Mucosa of descending colon (tissue), 3 donors: ENCODE measurements around the gene RAD9A. TPM values are rescaled to one million over a fixed set of nuclear protein-coding genes. Genes with fewer than 3 reads are reported as not detected.
A peak's percentile ranks its signal among the peaks of the same experiment; 100 is the strongest.

Experiments
- ATAC-seq: fragments of 200-7000 bp; cut with Tn5 transposase; one replicate; pipeline ENCODE4 v1.9.1; 2020; ENCODE audit warnings: mild to moderate bottlenecking, moderate library complexity
- DNase-seq, 3 donors: peaks; one replicate each; pipeline ENCODE4 v3.0.0-alpha.2; 2020
- H3K36me3 ChIP-seq: fragments of 200-600 bp; one replicate; pipeline ENCODE4 v1.8.0; 2021; ENCODE audit warnings: low read depth, mild to moderate bottlenecking
- H3K4me1 ChIP-seq: fragments of 200-600 bp; one replicate; pipeline ENCODE4 v1.8.0; 2021; ENCODE audit warnings: low read depth, mild to moderate bottlenecking
- H3K4me3 ChIP-seq: fragments of 200-600 bp; one replicate; pipeline ENCODE4 v1.8.0; 2021; ENCODE audit warnings: mild to moderate bottlenecking
- H3K9me3 ChIP-seq: fragments of 200-600 bp; one replicate; pipeline ENCODE4 v1.8.0; 2021; ENCODE audit warnings: mild to moderate bottlenecking
- intact Hi-C, 2 donors: fragments of 100-400 bp; cut with DNase I in 1 of 2; cut with micrococcal nuclease in 1 of 2; formaldehyde crosslinking; loops; one replicate each; pipeline versions ENCODE4 v1.11.0 to v1.11.1; 2022; cut with DNase I, micrococcal nuclease
- total RNA-seq, 3 donors: library from RNA; stranded (reverse); fragmentation: NEBNext Ultra II Directional in 2 of 3; extraction: Animal tissue kit (Norgen Biotek cat#: 25700) in 2 of 3; gene quantifications; one replicate each; pipeline versions ENCODE4 v1.2.1 to v1.2.4, GENCODE V29; 2021 to 2023
- TF ChIP-seq, protein P1 (sequence below): fragments of 200-600 bp; IDR thresholded peaks from one replicate; pipeline ENCODE4 v1.8.0; 2022; ENCODE audit warnings: antibody characterized with exemption, mild to moderate bottlenecking
- donor health status: DM: no; HTN: no; CAD: no; lungs with moderate emphysema.
- donor health status: DM: no; HTN: no; CAD: no.
- donor health status: DM: no; HTN: yes; CAD: no.

RAD9A gene
- total RNA-seq, 3 donors from 2014 or later = 27.9 to 39.3 (median 29.1) TPM

DNA sequence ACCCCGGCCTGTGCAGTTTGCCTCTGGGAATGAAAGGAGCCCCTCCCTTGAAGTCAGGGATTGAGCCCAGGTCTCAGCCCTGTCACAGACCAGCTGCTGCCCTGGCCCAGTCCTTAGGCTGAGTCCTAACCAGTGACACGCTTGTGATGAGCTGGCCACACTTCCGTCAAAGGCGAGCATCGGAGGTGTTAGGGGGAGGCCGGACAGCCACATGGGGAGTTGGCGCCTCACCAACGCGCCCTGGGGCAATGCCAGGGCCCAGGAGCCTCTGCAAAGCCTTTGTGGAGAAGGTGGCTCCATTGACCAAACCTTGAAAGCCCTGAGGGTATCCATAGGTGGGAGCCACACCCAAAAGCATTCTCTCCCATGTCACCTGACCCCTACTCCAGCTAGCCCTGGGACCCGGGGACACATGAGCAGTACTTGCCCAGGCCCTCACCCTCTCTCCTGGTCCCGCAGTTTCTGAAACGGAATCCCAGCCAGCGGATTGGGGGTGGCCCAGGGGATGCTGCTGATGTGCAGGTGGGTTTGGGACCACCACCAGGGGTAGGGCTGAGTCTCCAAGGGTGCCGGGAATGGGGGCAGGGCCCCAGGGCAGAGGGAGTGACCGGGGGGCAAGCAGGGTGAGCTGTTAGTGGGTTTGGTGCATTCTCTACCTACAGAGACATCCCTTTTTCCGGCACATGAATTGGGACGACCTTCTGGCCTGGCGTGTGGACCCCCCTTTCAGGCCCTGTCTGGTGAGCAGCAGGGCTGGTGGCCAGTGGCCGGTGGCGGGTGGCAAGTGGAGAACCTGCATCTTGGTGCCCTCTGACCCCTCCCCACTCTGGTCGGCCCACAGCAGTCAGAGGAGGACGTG is 42.0 kb downstream of the RAD9A start:
- Histone ChIP-seq H3K4me3 (no peak overlapping the region), H3K4me1 (peaks cover 10% of the 10 kb centered on the region), H3K9me3 (no peaks in the 10 kb centered on the region), H3K36me3 (no peaks in the 10 kb centered on the region)
- DNase-seq = no peak
- intact Hi-C loops = no loop called here
- no peak for ATAC-seq
- TF ChIP-seq, protein P1, sequence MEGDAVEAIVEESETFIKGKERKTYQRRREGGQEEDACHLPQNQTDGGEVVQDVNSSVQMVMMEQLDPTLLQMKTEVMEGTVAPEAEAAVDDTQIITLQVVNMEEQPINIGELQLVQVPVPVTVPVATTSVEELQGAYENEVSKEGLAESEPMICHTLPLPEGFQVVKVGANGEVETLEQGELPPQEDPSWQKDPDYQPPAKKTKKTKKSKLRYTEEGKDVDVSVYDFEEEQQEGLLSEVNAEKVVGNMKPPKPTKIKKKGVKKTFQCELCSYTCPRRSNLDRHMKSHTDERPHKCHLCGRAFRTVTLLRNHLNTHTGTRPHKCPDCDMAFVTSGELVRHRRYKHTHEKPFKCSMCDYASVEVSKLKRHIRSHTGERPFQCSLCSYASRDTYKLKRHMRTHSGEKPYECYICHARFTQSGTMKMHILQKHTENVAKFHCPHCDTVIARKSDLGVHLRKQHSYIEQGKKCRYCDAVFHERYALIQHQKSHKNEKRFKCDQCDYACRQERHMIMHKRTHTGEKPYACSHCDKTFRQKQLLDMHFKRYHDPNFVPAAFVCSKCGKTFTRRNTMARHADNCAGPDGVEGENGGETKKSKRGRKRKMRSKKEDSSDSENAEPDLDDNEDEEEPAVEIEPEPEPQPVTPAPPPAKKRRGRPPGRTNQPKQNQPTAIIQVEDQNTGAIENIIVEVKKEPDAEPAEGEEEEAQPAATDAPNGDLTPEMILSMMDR = no peak

DNA sequence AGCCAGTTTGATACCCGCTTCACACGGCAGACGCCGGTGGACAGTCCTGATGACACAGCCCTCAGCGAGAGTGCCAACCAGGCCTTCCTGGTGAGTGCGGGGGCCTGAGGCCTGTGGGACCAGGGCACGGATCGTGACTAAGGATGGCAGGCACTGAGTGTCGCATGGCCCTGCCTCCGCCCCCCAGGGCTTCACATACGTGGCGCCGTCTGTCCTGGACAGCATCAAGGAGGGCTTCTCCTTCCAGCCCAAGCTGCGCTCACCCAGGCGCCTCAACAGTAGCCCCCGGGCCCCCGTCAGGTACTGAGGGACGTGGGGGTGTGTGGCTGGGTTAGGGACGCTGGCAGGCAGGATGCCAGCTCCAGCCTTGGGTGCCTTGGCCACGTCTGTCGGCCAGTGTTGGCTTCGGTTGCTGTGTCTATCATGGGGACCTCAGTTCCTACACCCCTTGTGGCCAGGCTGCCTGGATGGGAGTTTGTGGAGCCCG is 42.7 kb downstream of the RAD9A start:
- DNase-seq (no peak), ATAC-seq (no peak)
- intact Hi-C loops = no loop called here
- TF ChIP-seq, protein P1 = no peak
- Histone ChIP-seq H3K4me1 (peaks cover 7% of the 10 kb centered on the region), H3K9me3 (no peaks in the 10 kb centered on the region), H3K36me3 (no peaks in the 10 kb centered on the region), H3K4me3 (no peak overlapping the region)

DNA sequence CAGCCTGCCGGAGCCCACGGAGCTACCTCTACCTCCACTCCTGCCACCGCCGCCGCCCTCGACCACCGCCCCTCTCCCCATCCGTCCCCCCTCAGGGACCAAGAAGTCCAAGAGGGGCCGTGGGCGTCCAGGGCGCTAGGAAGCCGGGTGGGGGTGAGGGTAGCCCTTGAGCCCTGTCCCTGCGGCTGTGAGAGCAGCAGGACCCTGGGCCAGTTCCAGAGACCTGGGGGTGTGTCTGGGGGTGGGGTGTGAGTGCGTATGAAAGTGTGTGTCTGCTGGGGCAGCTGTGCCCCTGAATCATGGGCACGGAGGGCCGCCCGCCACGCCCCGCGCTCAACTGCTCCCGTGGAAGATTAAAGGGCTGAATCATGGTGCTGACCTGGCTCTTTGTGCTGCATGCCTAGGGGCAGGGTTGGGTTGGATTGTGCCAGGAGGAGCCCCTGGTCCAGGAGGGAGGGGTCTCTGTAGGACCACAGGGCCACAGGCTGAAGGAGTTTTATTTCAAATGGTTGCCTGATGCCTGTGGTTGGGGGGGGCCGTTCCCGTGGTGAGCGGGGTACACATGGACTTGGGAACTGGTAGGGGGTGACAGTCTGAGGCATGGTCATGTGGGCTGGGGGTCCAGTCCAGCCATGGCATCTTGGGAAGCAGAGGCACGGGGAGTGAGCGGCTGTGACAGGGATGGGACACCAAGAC is 43.4 kb downstream of the RAD9A start:
- DNase-seq = no peak
- Histone ChIP-seq H3K9me3 (no peaks in the 10 kb centered on the region), H3K4me1 (peaks cover 8% of the 10 kb centered on the region), H3K36me3 (no peaks in the 10 kb centered on the region), H3K4me3 (no peak overlapping the region)
- TF ChIP-seq, protein P1 = no peak
- no peak for ATAC-seq
- intact Hi-C loops = no loop called here

- Histone ChIP-seq H3K4me1 (peaks cover 14% of the 10 kb centered on the region), H3K36me3 (no peaks in the 10 kb centered on the region), H3K4me3 (no peak overlapping the region), H3K9me3 (no peaks in the 10 kb centered on the region)
- intact Hi-C loops = no loop called here
- ATAC-seq (peak; percentile 1), DNase-seq (no peak)
- TF ChIP-seq, protein P1 = no peak
Measured at GRCh38 chr11:67435727-67436458, 44.1 kb downstream of the RAD9A start.

DNA sequence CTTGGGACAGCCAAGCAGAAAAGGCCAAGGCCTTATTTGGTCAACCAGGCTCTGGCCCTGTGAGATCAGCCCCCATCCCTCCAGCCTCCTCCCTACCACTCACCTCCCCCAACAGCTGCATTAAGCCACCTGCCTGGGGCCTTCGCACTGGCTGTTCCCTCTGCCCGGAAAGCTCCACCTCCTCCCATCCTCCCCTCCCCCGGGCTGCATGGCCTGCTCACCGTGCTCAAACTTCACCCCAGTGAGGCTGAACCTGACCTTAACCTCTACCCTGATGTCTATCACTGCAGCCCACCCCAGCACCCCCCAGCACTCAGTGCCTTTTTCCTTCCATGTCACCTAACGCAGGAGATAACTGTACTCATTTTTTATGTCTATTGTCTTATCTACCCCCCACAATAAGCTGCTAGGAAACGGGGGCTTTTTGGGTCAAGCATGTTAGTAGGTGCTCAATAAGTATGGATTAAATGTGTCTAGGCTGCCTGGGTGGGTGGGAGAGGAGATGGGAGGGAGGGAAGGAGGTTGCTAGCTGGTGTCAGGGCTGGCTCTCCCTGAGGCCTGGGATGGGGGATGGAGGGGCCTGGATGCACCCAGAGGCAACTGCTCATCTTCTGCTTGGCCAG is 44.8 kb downstream of the RAD9A start:
- Histone ChIP-seq H3K36me3 (no peaks in the 10 kb centered on the region), H3K4me1 (peaks cover 14% of the 10 kb centered on the region), H3K9me3 (no peaks in the 10 kb centered on the region), H3K4me3 (no peak overlapping the region)
- ATAC-seq (peak; percentile 45), DNase-seq (peak; percentile 55 to 87 (median 68))
- TF ChIP-seq, protein P1 = no peak
- intact Hi-C loops = no loop called here
